Thoracic aorta (tissue), 2 donors: ENCODE measurements around the gene EPHA6. TPM values are rescaled to one million over a fixed set of nuclear protein-coding genes. Genes with fewer than 3 reads are reported as not detected.

Source experiments
- ATAC-seq: fragments of 150-250 bp; one replicate; pipeline ENCODE4 v1.8.0; 2017; ENCODE audit warnings: low read depth; ENCODE audit not compliant: insufficient number of reproducible peaks, low FRiP score
- DNase-seq: peaks from one replicate; pipeline ENCODE4 v3.0.0-alpha.2; 2020; ENCODE audit warnings: low spot score
- H3K27ac ChIP-seq, 2 donors: fragments of 200-600 bp; sonication (generic); 1 replicate in 1 of 2; 2 replicates in 1 of 2; pipeline ENCODE4 v1.5.1; 2016; ENCODE audit warnings: mild to moderate bottlenecking in 2 of 2, moderate library complexity in 2 of 2
- H3K27me3 ChIP-seq: fragments of 200-600 bp; sonication (generic); replicated peaks from 2 replicates; pipeline ENCODE4 v1.6.0; 2016; ENCODE audit warnings: mild to moderate bottlenecking; ENCODE audit not compliant: insufficient read depth
- H3K36me3 ChIP-seq: fragments of 200-600 bp; sonication (generic); one replicate; pipeline ENCODE4 v1.5.1; 2016
- H3K4me1 ChIP-seq, 2 donors: fragments of 200-600 bp; sonication (generic); 1 replicate in 1 of 2; 2 replicates in 1 of 2; pipeline versions ENCODE4 v1.5.1 to v1.6.0; 2016; ENCODE audit warnings: low read depth in 2 of 2, mild to moderate bottlenecking in 1 of 2; ENCODE audit not compliant: control insufficient read depth in 1 of 2
- H3K4me3 ChIP-seq: fragments of 200-600 bp; sonication (generic); 2 replicates; pipeline ENCODE4 v1.5.1; 2016; ENCODE audit warnings: mild to moderate bottlenecking
- H3K9me3 ChIP-seq: fragments of 200-600 bp; sonication (generic); 2 replicates; pipeline ENCODE4 v1.5.1; 2016
- total RNA-seq, 2 donors: library from RNA; depleted of rRNA; stranded (reverse); fragments of >200 nt; gene quantifications; one replicate each; pipeline versions ENCODE4 v1.1.0 to v1.2.3, GENCODE V29; 2016
- TF ChIP-seq, protein P1 (sequence below): fragments of 200-600 bp; sonication (generic); IDR thresholded peaks from one replicate; pipeline ENCODE4 v1.5.1; 2019; ENCODE audit warnings: antibody characterized with exemption

EPHA6 gene
- total RNA-seq, 2 donors from 2014 or later, result 0.71 to 3.2 TPM

DNA sequence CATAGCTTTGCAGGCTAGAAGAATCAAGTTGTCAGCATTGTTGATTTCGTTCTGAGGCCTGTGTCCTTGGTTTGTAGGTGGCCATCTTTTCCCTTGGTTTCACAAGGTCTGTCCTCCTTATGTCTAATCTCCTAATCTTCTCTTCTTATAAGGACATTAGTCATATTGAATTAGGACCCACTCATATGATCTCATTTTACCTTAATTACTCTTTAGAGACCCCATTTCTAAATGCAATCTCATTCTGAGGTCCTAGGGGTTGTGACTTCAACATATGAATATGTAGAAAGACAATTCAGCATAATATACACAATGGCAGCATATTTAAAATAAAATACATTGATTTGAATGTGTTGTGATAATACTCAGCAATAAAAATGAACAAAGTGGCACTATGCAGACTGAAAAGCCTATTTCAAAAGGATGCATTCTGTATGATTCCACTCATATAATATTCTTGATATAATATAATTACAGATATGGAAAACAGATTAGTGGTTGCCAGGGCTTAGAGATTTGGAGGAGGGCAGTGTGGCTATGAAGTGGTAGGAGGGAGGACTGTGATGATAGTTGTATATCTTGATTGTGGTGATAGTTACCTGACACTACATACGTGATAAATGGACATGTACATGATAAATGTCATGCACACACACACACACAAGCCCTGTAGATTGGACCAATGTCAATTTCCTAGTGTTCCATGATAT lies 431.0 kb downstream of the EPHA6 start:
- Histone ChIP-seq H3K9me3 (no peaks in the 10 kb centered on the region), H3K36me3 (no peaks in the 10 kb centered on the region), H3K4me3 (no peak overlapping the region), H3K4me1 (no peaks in the 10 kb centered on the region), H3K27me3 (no peaks in the 10 kb centered on the region), H3K27ac (no peak overlapping the region)
- no peak for ATAC-seq
- DNase-seq, result no peak
- TF ChIP-seq, protein P1, sequence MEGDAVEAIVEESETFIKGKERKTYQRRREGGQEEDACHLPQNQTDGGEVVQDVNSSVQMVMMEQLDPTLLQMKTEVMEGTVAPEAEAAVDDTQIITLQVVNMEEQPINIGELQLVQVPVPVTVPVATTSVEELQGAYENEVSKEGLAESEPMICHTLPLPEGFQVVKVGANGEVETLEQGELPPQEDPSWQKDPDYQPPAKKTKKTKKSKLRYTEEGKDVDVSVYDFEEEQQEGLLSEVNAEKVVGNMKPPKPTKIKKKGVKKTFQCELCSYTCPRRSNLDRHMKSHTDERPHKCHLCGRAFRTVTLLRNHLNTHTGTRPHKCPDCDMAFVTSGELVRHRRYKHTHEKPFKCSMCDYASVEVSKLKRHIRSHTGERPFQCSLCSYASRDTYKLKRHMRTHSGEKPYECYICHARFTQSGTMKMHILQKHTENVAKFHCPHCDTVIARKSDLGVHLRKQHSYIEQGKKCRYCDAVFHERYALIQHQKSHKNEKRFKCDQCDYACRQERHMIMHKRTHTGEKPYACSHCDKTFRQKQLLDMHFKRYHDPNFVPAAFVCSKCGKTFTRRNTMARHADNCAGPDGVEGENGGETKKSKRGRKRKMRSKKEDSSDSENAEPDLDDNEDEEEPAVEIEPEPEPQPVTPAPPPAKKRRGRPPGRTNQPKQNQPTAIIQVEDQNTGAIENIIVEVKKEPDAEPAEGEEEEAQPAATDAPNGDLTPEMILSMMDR, result no peak

DNA sequence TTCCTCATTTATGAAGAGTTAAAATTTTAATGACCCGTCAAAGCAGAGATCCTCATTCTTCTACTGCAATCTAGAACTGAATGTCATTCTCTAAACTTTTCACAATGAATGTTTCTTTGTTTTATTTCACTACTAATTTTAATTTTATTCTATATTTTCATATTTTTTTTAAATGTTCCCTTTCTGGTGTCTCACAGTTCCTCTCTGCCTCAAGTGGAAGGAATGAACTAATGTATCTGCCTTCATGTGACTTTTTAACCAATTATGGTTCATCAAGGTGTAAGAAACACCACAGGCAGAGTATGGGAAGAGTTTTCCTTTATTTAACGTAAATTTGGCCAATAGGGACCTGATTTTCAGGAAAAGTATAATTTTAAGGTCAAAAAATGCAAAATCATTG lies 441.7 kb downstream of the EPHA6 start:
- Histone ChIP-seq H3K36me3 (no peaks in the 10 kb centered on the region), H3K4me1 (no peaks in the 10 kb centered on the region), H3K9me3 (no peaks in the 10 kb centered on the region), H3K27ac (no peak overlapping the region), H3K27me3 (no peaks in the 10 kb centered on the region), H3K4me3 (no peak overlapping the region)
- TF ChIP-seq, protein P1, result no peak
- DNase-seq (no peak), ATAC-seq (no peak)

DNA sequence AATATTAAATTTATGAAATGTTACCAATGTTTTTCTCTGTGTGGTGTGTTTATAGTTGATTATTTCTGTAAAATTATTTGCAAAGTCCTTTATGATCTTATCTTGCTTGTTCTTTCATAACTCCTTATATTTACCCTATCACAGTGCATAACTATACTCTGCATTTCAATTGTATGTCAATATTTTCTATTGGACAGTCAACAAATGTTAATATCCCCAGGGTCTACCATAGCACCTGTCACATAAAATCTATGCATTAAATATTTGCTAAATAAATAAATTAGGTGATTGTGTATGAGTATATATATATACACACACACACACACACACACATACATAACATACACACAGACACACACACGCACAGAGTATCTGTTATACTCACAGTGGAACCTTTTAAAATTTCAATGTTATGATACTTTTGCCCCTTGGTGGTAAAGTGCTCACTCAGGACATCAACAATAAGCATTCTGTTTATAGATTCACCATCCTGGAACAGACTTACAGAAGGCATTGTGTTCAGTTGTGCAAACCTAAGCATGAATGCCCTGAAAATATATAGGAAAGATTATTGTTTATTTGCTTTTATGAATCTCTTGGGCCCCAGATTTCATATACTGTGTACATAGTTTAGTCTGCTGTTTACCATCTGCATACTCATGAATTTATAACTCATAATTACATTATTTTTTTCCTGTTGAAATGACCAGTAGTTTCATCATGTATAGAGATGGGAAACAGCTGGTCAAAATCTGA lies 443.7 kb downstream of the EPHA6 start:
- no peaks in the 10 kb centered on the region for H3K36me3 ChIP-seq
- ATAC-seq (no peak), DNase-seq (no peak)
- no peak overlapping the region for H3K4me3 ChIP-seq
- no peaks in the 10 kb centered on the region for H3K27me3 ChIP-seq
- H3K27ac ChIP-seq, result no peak overlapping the region
- no peaks in the 10 kb centered on the region for H3K4me1 ChIP-seq
- no peaks in the 10 kb centered on the region for H3K9me3 ChIP-seq
- TF ChIP-seq, protein P1, result no peak

DNA sequence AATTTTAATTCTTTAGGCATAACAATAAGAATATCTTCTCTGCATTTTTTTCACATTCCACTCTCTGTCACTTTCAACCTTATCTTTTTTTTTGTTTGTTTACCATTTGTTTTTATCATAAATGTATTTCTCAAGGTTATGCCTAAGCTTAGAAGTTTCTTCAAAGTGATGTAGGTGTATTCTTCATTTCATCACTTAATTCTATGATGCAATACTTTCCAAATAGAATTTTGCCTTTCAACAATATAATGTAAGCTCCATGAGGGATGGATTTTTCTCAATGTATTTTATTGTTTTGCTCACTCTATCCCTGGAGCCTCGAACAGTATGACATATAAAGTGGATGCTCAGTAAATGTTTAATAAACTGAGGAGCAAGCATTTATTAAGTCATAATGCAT lies 444.9 kb downstream of the EPHA6 start:
- Histone ChIP-seq H3K27ac (no peak overlapping the region), H3K4me1 (no peaks in the 10 kb centered on the region), H3K4me3 (no peak overlapping the region), H3K9me3 (no peaks in the 10 kb centered on the region), H3K27me3 (no peaks in the 10 kb centered on the region), H3K36me3 (no peaks in the 10 kb centered on the region)
- TF ChIP-seq, protein P1, result no peak
- DNase-seq (no peak), ATAC-seq (no peak)

DNA sequence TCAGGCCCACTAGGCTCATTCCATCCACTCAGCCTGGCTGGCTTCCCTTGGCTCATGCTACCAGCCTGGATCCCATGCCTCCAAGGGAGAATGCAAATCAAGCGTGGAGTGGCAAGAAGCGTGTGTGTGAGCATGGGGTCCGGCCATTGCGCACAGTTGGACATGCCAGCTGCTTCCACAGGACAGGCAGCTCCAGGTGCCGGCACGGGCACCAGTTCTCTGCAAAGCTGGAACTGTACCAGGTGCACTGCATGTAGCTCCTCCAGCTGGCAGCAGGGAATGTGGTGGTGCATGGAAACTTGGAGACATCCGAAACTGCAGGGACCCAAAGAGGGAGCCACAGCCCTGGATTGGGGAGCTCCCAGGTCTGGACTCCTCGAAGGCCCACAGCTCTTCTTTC lies 449.8 kb downstream of the EPHA6 start:
- no peak overlapping the region for H3K4me3 ChIP-seq
- no peak overlapping the region for H3K27ac ChIP-seq
- no peaks in the 10 kb centered on the region for H3K27me3 ChIP-seq
- TF ChIP-seq, protein P1, result no peak
- no peaks in the 10 kb centered on the region for H3K36me3 ChIP-seq
- DNase-seq (no peak), ATAC-seq (no peak)
- no peaks in the 10 kb centered on the region for H3K9me3 ChIP-seq
- H3K4me1 ChIP-seq, result no peaks in the 10 kb centered on the region
